Lower leg skin (tissue), 4 donors: Measurements from ENCODE around the gene TLE2. TPM values are rescaled to one million over a fixed set of nuclear protein-coding genes. Genes with fewer than 3 reads are reported as not detected.

Experiments
- DNase-seq, 2 donors: peaks; one replicate each; pipeline ENCODE4 v3.0.0-alpha.2; 2019; ENCODE audit warnings: low spot score in 2 of 2
- H3K4me3 ChIP-seq: fragments of 200-600 bp; sonication (generic); 2 replicates; pipeline ENCODE4 v1.5.1; 2017; ENCODE audit warnings: mild to moderate bottlenecking, low read depth; ENCODE audit not compliant: poor library complexity, severe bottlenecking
- POLR2A ChIP-seq, 2 donors: fragments of 450-650 bp; IDR thresholded peaks; one replicate each; pipeline ENCODE4 v1.6.1; 2016 to 2017; ENCODE audit warnings: antibody characterized with exemption in 2 of 2, mild to moderate bottlenecking in 1 of 2, moderate library complexity in 1 of 2
- WGBS, 2 donors: methylation state at CpG; one replicate each; pipeline ENCODE4 v1.1.5; 2018; 5-methylcytosine and 5-hydroxymethylcytosine counted together
- intact Hi-C: fragments of 100-400 bp; cut with DNase I; formaldehyde crosslinking; loops from one replicate; pipeline ENCODE4 v1.15.0; 2023; ENCODE audit warnings: low total_unique reads
- total RNA-seq, 4 donors: library from RNA; depleted of rRNA; stranded (reverse); fragments of >200 nt; gene quantifications; one replicate each; pipeline ENCODE4 v1.1.0, GENCODE V29; 2016
- TF ChIP-seq, protein P1 (sequence below), 3 donors: fragments of 450-650 bp; IDR thresholded peaks; one replicate each; pipeline ENCODE4 v1.5.1; 2016; ENCODE audit warnings: antibody characterized with exemption in 3 of 3, mild to moderate bottlenecking in 3 of 3, moderate library complexity in 2 of 3

TLE2 gene
- total RNA-seq, 4 donors from 2014 or later, result 25.3 to 40.1 (median 33.5) TPM

- no peak for TF ChIP-seq POLR2A (IDR thresholded peaks at IDR 0.05)
- TF ChIP-seq, protein P1, sequence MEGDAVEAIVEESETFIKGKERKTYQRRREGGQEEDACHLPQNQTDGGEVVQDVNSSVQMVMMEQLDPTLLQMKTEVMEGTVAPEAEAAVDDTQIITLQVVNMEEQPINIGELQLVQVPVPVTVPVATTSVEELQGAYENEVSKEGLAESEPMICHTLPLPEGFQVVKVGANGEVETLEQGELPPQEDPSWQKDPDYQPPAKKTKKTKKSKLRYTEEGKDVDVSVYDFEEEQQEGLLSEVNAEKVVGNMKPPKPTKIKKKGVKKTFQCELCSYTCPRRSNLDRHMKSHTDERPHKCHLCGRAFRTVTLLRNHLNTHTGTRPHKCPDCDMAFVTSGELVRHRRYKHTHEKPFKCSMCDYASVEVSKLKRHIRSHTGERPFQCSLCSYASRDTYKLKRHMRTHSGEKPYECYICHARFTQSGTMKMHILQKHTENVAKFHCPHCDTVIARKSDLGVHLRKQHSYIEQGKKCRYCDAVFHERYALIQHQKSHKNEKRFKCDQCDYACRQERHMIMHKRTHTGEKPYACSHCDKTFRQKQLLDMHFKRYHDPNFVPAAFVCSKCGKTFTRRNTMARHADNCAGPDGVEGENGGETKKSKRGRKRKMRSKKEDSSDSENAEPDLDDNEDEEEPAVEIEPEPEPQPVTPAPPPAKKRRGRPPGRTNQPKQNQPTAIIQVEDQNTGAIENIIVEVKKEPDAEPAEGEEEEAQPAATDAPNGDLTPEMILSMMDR (IDR thresholded peaks at IDR 0.05), result no peak
- 92 to 94% methylated on average over 5 of the region's 5 CpGs for WGBS, 2 donors
- no peak for DNase-seq
- intact Hi-C loops, result loop anchor here (10.0 kb wide), 1 partner anchor 142 kb away; no protein-coding TSS in a partner anchor
- H3K4me3 ChIP-seq, result no peak overlapping the region
Observed at GRCh38 chr19:2963122-2963521, 66.0 kb downstream of the TLE2 start.

DNA sequence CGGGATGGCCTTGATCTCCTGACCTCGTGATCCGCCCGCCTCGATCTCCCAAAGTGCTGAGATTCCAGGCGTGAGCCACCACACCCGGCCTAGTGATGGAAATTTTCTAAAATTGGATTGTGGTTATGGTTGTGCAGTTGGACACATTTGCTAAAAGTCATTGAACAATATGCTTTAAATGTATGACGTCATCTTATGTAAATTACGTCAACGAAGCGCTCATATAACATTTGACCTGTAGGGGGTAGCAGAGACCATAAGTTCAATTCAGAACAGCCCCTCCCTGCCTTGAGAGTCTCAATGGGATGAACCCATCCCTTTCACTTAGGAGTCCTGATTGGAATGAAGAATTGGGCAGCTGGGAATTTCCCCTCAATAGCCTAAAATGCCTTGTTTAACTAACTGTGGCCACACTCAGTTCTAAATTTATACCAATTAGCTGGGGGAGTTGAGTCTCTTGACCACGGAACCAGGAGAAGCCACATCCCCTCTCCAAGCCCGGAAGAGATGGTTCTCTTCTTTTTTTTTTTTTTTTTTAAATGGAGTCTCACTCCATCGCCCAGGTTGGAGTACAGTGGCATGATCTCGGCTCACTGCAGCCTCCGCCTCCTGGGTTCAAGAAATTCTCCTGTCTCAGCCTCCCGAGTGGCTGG, 66.9 kb downstream of the TLE2 start:
- WGBS, 2 donors, result 29 to 33% methylated on average over 17 of the region's 17 CpGs

GRCh38 chr19:2960120-2960519, 69.0 kb downstream of the TLE2 start:
- no peak overlapping the region for H3K4me3 ChIP-seq
- intact Hi-C loops, result loop anchor here (10.0 kb wide), 1 partner anchor 145 kb away; no protein-coding TSS in a partner anchor
- TF ChIP-seq, protein P1 (IDR thresholded peaks at IDR 0.05), result no peak
- TF ChIP-seq POLR2A (IDR thresholded peaks at IDR 0.05), result no peak
- WGBS, 2 donors, result 59 to 67% methylated on average over 12 of the region's 12 CpGs
- DNase-seq, result no peak

More for the DNA sequence above, 66.9 kb downstream of the TLE2 start:
- H3K4me3 ChIP-seq, result no peak overlapping the region
- TF ChIP-seq POLR2A (IDR thresholded peaks at IDR 0.05), result no peak
- TF ChIP-seq, protein P1 (IDR thresholded peaks at IDR 0.05), result peak in 1 of 3 donors; percentile 61
- peak in 1 of 2 donors; percentile 83 for DNase-seq
- intact Hi-C loops, result loop anchor here (10.0 kb wide), 1 partner anchor 143 kb away; no protein-coding TSS in a partner anchor

DNA sequence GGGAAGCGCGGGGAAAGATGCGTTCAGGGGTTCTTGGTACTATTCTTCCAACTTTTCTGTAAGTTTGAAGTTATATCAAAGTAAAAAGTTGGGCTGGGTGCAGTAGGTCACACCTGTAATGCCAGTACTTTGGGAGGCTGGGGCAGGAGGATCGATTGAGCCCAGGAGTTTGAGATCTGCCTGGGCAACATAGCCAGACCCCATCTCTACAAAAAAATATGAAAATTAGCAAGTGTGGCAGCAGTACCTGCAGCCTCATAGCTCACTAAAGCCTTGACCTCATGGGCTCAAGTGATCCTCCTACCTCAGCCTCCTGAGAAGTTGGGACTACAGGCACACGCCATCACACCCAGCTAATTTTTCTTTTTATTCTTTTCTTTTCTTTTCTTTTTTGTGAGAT, 71.9 kb downstream of the TLE2 start:
- WGBS, 2 donors, result 87 to 93% methylated on average over 5 of the region's 5 CpGs
- no peak for DNase-seq
- H3K4me3 ChIP-seq, result no peak overlapping the region
- TF ChIP-seq, protein P1 (IDR thresholded peaks at IDR 0.05), result no peak
- no peak for TF ChIP-seq POLR2A (IDR thresholded peaks at IDR 0.05)
- intact Hi-C loops, result loop anchor here (10.0 kb wide), 1 partner anchor 198 kb away; no protein-coding TSS in a partner anchor

DNA sequence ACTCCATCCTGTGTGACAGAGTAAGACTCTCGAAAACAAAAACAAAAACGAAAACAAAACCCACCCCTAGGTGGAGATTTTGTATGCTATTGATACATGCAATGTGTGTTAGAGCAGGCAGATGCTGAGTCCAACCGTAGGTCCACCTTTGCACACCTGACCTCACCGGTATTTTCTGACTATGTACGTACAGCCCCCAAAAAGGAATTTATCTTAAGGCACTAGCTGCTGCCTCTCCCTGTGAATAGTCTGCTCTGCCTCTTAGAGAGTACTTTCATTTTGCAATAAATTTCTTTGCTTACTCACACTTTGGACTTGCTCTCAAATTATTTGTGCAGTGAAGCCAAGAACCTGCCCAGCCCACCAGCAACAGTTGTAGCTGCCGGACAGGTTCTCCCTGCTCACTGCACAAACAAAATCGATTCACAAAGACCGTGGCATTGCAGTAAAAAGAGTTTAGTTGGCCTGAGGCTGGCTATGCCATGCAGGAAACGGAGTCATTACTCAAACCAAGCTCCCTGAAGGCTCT, 76.1 kb downstream of the TLE2 start:
- intact Hi-C loops, result loop anchor here (10.0 kb wide), 1 partner anchor 202 kb away; no protein-coding TSS in a partner anchor
- 25 to 32% methylated on average over 9 of the region's 9 CpGs for WGBS, 2 donors
- TF ChIP-seq, protein P1 (IDR thresholded peaks at IDR 0.05), result no peak
- no peak for TF ChIP-seq POLR2A (IDR thresholded peaks at IDR 0.05)
- no peak for DNase-seq
- H3K4me3 ChIP-seq, result no peak overlapping the region
